ENCODE data around the gene LLGL2.

DNA sequence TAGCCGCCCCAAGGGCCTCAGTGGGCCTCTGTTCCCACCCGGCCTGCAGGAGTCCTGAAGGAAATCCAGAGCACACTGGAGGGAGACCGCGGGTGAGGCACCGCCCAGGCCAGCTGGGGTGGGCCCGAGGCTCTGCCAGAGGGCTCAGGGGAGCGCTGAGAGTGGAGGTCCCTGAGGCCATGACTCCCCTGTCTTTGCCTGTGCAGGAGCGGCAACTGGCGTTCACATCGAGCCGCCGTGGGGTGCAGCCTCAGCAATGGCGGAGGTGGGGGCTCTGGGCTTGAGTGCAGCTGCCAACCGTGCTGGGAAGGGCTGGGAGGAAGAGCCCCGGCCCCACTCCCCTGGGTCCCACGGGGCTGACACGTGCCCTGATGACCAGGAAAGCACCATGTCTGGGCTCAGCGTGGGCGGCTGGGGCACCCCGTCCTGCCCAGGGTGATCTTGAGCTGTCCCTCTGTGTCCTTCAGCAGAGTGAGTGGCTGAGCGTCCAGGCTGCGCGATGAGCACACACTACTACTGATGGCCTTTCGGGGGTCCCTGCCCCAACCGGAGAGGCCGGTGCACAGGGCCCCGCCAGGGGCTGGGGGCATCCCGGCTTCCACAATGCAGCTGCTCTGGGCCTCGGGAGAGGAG, 49.0 kb downstream of the LLGL2 start:
- TF ChIP-seq SPI1 (IDR thresholded peaks at IDR 0.05; ENCODE audit: low read depth, low read length): no peak
- no peak for TF ChIP-seq POLR2AphosphoS5 (IDR thresholded peaks at IDR 0.05; ENCODE audit: low read depth, low read length)
- no peak for TF ChIP-seq POLR2A (IDR thresholded peaks at IDR 0.05; ENCODE audit: low read depth, low read length)
- TF ChIP-seq PAX5 (IDR thresholded peaks at IDR 0.05; ENCODE audit: insufficient read depth, low read length, severe bottlenecking): no peak
- no peak for TF ChIP-seq TAF1 (IDR thresholded peaks at IDR 0.05; ENCODE audit: low read depth, low read length)

All from GM12891 (cell line).